GM18499 (cell line): Measurements from ENCODE around the gene CCDC187.
"Not testable (repeated sequence)": the region's sequence is repeated elsewhere in the genome, so short reads cannot be mapped to it uniquely, and the experiment has no call there.

Experiments used
- ATAC-seq: cut with Tn5 transposase; IDR thresholded peaks from one replicate; pipeline ENCODE4 v1.9.1; 2021; ENCODE audit warnings: moderate number of reproducible peaks; ENCODE audit not compliant: insufficient read depth, unreplicated experiment

Gene CCDC187

DNA sequence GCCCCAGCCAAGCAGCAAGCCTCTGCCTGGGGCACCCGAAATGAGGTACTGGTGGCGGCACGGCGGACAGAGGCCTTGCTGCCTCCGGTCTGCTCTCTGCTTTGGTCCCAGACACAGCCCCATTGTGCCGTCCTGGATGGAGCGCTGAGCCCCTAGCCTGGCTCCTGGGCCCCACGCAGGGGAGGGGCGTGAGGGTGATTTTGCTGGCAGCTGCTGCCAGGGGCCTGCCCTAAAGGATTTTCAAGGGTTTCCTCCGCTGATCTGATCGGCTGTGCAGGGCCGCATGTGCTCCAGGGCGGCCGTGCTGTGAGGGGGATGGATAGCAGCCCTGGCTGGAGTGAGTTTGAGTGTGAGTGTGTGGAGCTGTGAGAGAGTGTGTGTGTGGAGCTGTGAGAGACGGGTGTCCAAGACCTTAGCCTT is 24.7 kb upstream of the CCDC187 start:
- ATAC-seq = no peak

DNA sequence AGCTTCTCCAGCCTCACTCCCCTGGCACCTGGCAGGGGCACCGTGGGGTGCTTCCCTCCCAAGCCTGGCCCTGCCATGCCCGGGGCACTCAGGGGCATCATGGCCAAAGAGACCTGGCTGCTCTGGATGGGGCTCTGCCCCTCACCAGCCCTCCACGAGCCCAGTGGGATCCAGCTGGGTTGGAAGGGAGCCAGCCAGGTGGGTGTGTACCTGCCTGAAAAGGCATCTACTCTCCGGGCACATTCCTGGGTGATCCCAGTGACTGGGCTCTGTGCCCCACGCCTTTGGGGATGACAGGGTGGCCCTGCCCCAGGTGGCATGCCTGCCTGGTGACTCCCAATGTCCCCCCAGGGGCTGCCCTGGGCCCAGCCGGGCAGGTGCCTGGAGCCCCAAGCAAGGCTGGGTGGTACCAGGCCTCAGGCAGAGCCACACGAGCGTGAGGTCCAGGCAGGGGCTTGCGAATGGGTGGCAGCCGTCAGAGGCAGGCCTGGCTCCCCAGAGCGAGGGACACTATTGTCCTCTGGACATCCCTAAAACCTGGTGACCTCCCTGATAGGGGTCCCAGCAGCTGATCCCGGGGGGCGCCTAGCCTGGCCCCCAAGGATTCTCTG is 24.2 kb upstream of the CCDC187 start:
- ATAC-seq = no peak

DNA sequence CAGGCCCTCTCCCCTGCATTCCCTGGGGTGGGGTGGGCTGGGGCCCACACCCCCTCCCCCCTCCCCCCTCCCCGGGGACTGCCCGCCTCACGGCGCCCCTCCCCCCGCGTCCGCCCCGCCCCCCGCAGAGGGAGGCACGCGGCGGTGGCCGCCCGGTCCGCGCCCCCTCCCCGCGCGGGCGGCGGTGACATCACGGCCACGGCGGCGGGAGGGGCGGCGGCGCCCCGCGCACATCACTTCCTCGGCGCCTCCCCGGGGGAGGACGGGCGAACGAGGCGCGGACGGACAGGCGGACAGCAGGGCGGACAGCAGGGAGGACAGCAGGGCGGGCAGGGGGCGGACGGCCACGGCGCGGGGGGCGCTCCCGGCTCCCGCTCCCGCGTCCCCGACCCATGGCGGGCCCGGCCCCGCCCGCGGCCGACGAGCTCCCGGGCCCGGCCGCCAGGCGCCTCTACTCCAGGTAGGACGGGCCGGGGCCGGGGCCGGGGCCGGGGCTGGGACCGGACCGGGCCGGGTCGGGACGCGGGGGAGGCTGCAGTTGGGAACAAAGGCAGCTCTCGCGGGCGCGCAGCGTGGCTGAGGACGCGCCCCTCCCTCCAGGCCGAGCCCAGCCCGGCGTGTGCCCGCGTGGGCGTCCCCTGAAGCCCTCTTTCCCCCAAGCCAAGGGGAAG is 23.5 kb upstream of the CCDC187 start, which contains the start of gene GPSM1:
Gene GPSM1, plus strand, starts transcription at position 236 of the 671 bp plus-strand sequence. Its CDS starts 157 bp downstream, at position 393.
- no peak for ATAC-seq

DNA sequence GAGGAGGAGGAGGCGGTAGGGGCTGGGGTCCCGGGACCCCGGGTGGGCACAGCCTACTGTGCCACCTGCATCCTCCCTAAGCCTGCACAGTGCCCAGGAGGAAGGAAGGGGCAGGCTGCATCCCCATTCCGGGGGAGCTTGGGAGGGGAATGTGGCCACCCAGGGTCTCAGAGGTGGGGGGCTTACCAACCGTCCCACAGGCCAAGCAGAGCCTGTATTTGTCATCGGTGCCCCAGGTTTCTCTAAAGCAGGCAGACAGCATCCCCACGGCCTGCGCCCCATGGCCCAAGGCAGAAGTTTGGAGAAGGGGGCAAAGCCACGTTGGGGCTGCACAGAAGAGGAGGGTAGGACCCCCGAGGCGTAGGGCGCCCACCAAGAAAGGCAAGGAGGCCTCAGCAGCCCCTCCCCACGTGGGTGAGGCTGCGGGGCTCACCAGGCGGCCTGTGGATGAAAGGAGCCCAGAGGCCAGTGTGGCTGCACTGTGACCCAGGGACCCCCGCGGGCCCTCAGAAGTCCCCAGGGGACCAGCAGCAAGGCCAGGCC is 22.9 kb upstream of the CCDC187 start:
- no peak for ATAC-seq

DNA sequence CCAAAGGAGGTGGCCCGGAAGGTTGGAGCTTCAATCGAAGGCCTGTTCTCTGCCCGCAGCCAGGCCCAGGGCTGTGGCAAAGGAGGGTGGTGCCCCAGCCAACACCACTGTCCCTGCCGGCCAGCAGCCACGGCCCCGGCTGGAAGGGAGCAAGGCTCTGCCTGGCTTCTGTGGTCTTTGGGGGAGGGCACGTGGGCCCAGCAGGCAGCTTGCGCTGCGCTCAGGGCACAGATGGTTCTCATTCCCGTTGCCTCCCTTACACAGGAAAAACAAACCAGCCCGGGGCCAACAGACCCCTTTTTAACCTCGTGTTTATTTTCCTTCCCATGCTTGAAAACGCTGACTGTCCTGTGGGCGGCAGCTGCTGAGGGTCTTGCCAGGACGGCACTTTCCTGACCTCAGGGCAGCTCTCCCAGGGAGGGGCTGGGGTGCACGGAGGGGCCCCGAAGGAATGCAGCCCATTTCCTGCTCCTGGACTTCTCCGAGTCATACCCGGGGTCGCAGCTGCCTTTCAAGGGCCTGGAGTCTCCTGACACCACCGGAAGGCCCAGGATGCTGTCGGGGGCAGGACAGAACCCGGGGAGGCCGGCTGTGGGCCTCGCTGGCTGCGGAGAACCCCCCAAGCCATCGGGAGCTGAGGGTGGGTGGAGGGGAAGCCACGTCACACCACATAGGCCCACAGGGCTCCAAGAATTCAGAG is 22.3 kb upstream of the CCDC187 start:
- ATAC-seq = no peak

DNA sequence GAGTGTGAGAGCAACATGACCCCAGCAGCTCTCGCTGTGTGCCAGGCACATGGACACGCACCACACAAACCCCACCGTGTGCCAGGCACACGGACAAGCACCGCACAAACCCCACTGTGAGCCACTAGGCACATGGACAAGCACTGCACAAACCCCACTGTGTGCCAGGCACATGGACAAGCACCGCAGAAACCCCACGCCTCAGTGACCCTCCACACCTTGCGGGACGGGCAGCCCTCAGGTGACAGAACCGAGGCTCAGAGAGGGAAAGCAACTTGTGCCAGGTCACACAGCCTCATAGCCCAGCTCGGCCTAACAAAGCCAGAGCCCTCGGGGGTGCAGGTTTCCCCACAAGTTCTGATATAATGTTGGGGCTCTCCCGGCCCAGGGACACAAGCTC is 21.5 kb upstream of the CCDC187 start:
- ATAC-seq = no peak

DNA sequence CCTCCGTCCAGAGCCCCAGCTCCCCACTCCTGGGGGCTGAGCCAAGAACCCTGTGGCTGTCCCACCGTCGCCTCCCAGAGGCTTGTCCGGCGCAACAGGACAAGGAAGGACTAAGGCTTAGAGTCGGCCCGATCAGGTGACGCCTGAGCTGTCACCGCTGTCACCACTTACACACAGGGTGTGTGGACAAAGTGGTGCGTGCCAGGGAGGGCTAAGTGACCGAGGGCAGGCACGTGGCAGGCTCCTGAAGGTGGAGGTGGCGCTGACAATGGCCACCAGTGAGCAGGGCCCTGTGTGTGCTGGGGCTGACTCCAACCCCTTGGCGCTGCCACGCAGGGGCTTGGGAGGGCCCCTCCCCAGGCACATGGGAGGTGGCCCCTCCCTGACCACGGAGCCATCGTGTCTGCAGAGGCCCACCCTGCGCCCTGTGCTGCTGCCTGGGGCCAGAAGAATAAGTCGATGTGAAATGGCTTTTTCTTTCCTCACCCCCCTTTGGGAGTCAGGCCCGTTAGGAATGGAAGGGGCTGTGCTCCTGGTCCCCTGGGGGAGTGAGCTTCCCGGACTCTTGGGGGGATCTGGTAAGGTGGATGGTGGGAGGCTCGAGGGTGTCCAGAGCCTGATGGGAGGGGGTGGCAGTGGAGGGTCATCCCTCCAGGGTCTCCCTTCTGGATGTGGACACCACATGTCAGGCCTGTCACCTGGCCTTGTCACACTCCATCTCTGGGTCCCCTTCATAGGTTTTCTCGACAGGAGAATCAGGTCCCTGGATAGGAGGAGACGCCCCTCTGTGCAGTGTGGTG is 20.8 kb upstream of the CCDC187 start:
- no peak for ATAC-seq

DNA sequence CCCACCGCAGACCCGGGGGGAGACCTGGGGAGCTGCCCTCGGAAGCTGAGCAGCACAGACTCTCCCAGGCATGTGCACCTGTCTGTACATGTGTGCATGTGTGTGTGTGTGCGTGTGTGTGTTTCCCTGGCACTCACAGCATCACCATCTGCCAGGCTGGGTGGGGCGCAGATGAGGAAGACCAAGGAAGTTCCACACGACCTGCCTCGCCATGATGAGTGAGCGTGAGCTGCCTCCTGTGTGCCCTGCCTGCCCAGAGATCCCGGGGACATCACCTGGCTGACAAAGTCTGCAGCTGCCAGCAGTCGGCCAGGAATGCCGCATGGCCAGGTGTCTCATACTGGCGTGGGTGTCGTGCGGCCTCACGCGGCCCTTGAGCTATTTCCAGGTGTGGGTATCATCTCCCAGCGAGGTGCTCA is 19.5 kb upstream of the CCDC187 start:
- no peak for ATAC-seq

DNA sequence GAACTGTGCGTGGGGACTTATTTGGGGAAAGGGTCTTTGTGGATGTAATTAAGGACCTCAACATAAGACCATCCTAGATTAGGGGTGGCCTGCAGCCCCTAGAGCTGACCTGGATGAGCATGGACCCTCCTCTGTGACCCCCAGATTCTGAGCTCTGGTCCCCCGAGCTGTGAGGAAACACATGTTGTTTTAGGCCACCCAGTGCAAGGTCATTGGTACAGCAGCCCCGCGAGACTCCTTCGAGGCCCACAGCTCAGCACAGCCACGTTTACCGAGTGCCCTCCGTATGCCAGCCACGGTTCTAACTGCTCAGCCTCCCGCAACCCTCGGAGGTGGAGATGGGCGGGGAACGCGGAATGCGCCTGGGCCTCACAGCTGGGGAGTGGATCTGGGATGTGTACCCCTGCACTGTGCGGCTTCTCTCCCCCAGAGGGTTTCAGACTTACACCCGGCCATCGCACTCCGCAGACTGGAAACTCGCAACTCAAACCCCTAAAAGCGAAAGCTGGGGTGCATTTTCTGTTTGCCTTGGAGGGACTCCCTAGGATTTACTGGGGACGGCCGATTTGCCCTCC is 18.9 kb upstream of the CCDC187 start:
- no peak for ATAC-seq

DNA sequence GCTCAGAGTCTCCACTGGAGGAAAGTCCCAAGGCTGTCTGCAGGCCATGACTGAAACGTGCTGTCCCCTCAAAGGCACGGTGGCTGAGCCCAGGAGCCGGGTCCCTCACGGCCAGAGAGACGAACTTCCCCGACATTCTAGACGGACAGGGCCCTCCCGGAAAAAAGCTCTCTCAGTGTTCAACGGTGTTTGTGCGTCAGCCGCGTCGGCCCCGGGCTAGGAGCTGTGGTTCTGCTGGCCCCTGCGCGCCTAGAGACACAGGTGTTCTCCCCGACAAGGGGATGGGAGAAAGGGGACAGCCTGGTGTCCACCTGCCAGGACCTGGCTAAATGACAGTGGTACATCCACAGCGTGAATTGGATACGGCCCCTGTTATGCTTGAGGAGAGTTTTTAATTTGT is 17.7 kb upstream of the CCDC187 start:
- no peak for ATAC-seq

DNA sequence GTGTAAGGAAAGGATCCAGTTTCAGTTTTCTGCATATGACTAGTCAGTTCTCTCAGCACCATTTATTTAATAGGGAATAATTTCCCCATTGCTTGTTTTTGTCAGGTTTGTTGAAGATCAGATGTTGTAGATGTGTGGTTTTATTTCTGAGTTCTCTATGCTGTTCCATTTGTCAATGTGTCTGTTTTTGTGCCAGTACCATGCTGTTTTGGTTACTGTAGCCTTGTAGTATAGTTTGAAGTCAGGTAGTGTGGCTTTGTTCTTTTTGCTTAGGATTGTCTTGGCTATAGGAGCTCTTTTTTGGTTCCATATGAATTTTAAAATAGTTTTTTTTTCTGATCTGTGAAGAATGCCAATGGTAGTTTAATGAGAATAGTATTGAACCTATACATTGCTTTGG is 17.1 kb upstream of the CCDC187 start:
- ATAC-seq = not testable (repeated sequence)

DNA sequence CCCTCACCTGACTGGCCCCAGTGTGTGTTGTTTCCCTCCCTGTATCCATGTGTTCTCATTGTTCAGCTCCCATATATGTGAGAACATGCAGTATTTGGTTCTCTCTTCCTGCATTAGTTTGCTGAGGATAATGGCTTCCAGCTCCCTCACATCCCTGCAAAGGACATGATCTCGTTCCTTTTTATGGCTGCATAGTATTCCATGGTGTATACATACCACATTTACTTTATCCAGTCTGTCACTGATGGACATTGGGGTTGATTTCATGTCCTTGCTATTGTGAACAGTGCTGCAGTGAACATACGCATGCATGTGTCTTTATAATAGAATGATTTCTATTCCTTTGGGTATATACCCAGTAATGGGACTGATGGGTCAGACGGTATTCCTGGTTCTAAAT is 16.1 kb upstream of the CCDC187 start:
- not testable (repeated sequence) for ATAC-seq

DNA sequence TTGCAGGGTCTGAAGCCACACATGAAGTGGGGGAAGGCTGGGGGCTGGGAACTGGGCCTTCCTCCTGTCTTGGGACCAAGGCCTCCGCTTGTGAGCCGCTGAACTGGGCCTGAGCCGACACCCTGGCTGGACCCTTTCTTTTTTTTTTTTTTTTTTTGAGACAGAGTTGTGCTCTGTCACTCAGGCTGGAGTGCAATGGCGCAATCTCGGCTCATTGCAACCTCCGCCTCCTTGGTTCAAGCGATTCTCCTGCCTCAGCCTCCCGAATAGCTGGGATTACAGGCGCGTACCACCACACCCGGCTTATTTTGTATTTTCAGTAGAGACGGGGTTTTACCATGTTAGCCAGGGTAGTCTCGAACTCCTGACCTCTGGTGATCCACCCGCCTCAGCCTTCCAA is 15.3 kb upstream of the CCDC187 start:
- not testable (repeated sequence) for ATAC-seq

DNA sequence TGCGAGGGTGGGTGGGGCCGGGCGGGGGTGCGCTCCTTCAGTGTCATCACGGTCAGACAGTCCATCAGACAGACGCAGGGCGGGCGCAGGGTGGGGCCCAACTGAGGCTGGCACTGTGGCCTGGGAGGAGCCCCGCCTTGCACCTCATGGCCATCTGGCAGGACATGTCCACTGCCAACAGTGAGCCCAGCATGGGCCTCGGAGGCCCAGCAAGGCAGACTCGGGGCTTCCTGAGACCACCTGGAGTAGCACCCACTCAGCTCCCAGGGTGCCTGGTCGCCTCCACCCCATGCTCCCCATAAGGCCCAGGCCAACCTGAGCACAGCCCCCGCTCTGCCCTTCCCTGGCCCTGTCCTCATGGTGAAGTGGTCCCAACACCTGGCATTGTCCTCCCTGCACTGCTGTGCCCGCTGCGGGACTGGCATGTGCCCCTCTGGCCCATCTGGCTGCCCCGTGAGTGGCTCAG is 14.9 kb upstream of the CCDC187 start:
- no peak for ATAC-seq

DNA sequence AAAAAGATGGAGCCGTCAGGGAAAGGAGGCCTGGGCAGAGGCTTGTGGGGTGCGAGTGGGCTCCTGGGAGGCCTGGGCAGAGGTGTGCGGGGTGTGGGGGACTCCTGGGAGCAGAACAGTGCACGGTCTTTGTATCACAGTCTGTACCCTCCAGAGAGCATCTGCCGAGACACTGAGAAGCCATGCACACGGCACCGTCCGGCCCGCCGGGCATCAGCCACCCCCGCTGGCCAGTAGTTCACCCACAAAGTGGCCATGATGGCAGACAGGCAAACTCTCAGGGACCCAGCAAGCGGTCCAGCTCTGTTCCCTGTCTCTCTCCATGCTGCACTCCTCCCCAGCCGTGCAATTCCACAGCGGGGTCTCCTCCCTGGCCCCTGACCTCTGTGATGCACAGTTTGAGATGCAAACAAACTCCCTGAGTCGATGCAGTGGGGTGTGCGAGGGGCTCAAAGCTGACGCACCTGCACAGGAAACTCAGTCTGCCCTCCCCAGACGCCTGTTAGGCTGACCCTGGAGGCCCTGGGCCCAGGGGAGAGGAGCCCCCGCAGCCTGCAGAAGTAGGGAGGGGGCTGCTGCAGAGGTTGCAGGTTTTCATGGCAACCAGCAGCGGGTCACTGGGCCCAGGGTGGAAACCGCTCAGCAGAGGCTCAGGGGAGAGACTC is 14.3 kb upstream of the CCDC187 start:
- no peak for ATAC-seq

DNA sequence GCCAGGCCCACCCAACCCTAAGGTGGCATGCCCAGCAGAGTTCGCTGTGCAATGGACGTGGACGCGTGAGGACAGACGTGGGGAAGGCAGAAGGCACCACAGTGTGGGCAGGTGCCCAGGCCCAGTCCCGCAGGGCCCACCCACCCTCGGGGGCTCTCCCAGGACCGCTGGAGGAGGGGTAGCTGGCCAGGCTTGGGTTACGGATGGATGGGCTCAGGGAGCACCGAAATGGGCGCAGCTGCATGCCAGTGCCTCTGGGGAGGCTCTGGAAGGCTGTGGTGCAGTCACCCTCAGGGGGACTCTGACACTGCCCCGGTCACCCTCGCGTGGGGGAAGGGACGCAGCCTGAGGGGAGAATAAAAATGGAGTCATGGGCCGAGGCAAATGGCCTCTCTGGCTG is 13.8 kb upstream of the CCDC187 start:
- no peak for ATAC-seq

DNA sequence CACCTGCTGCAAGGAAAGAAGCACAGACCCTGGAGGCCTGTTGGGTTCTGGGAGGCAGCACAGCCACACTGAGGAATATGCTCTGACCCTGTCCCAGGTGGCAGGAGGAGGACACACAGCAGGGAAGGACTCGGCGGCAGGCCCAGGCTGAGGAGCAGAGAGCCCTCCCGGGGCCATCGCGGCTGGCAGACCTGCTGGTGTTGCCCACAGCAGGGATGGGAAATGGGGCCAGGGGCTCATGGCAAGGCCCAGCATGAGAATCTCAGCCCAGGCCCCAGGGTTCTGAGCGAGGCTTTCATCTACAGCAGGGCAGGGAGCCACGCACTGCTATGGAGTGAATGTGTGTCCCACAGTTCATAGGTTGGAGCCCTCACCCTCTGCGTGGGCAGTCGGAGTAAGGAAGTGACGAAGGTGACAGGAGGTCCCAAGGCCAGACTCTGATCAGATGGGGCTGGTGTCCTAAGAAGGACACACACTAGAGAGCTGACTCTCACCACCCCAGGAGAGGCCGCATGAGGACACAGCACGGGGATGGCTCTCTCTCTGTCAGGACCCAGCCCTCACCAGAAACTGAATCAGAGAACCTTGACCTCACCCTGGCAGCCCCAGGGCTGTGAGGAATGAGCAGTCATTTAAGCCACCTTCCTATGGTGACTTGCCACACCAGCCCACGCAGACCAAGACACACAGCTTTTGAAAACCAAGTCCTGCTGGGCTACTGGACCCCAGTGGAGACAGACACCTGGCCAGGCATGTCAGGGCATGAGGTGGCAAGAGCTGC is 13.2 kb upstream of the CCDC187 start:
- no peak for ATAC-seq

DNA sequence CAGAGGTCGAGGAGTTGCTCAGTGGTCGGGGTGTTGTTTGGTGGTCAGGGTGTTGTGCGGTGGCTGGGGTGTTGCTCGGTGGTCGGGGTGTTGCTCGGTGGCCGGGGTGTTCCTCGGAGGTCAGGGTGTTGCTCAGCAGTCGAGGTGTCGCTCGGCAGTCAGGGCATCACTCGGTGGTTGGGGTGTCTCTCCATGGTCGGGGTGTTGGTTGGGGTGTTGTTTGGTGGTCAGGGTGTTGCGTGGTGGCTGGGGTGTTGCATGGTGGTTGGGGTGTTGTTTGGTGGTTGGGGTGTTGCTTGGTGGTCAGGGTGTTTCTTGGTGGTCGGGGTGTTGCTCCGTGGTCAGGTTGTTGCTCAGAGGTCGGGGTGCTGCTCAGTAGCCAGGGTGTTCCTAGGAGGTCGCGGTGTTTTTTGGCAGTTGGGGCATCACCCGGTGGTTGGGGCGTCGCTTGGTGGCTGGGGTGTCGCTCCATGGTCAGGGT is 12.4 kb upstream of the CCDC187 start:
- ATAC-seq = no peak

DNA sequence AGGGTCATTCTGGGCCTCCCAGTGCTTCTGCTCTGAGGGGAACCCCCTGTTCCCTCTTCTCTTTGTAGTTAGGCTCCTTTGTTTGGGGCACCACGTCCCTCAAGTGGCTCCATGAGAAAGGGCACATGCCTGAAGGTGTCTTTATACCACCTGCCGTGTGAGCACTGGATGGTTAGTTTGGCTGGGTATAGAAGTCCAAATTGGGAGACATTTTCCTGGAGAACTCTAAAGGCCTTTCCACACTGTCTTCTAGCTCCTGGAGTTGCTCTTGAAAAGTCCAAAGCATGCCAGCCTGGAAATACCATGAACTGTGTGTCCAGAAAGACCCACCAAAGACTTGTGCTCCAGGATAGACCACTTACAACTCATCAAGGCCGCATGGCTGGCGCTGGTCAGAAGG is 11.1 kb upstream of the CCDC187 start:
- no peak for ATAC-seq
